GM10266 (cell line): ENCODE measurements around the gene WDR7.

Experiments used
- DNase-seq: peaks from one replicate; pipeline ENCODE4 v3.0.0; 2012; ENCODE audit errors: extremely low spot score
- CTCF ChIP-seq: IDR thresholded peaks from 2 replicates; pipeline ENCODE4 v1.5.1; 2012; ENCODE audit warnings: mild to moderate bottlenecking, low read depth; ENCODE audit not compliant: control insufficient read depth, insufficient read depth; ENCODE audit errors: missing control alignments

The WDR7 gene

GRCh38 chr18:56739731-56740130, 88.6 kb downstream of the WDR7 start:
- no peak for TF ChIP-seq CTCF
- no peak for DNase-seq

GRCh38 chr18:56740645-56741044, 89.5 kb downstream of the WDR7 start:
- no peak for TF ChIP-seq CTCF
- DNase-seq, result no peak

GRCh38 chr18:56741685-56742084, 90.5 kb downstream of the WDR7 start:
- no peak for TF ChIP-seq CTCF
- DNase-seq, result no peak

GRCh38 chr18:56743115-56743514, 92.0 kb downstream of the WDR7 start:
- DNase-seq, result no peak
- TF ChIP-seq CTCF, result no peak

- peak; percentile 12 for DNase-seq
- TF ChIP-seq CTCF, result no peak
Measured at GRCh38 chr18:56747032-56747658, 96.0 kb downstream of the WDR7 start.

GRCh38 chr18:56747857-56748256, 96.7 kb downstream of the WDR7 start:
- TF ChIP-seq CTCF, result no peak
- DNase-seq, result no peak

- peak; percentile 35 for TF ChIP-seq CTCF
- DNase-seq, result peak; percentile 17
Measured at GRCh38 chr18:56748698-56749268, 97.6 kb downstream of the WDR7 start.
